K562 (cell line): ENCODE results near the gene R3HDM2. TPM values are rescaled to one million over a fixed set of nuclear protein-coding genes. Genes with fewer than 3 reads are reported as not detected.

Experiments
- BRD9 ChIP-seq: fragments of 450-650 bp; IDR thresholded peaks from 2 replicates; pipeline ENCODE4 v1.6.1; 2018; ENCODE audit warnings: low read depth; ENCODE audit not compliant: partially characterized antibody
- FOXP1 ChIP-seq: sonication (generic); formaldehyde crosslinking; IDR thresholded peaks from 2 replicates; pipeline ENCODE4 v1.8.0; 2022; ENCODE audit warnings: mild to moderate bottlenecking, missing genetic modification reagents
- HCFC1 ChIP-seq: IDR thresholded peaks from 2 replicates; pipeline ENCODE4 v1.6.1; 2012; ENCODE audit warnings: low read depth, low read length, improper control_type of control experiment
- HLTF ChIP-seq: fragments of 450-650 bp; IDR thresholded peaks from 2 replicates; pipeline ENCODE4 v1.6.1; 2016
- JUN ChIP-seq, 2 experiments: sonication (generic) in 1 of 2; formaldehyde crosslinking in 1 of 2; IDR thresholded peaks; 2 replicates each; pipeline versions ENCODE4 v1.6.1 to v1.8.0; 2012 to 2022; ENCODE audit warnings: borderline replicate concordance in 2 of 2, mild to moderate bottlenecking in 2 of 2, improper control_type of control experiment in 1 of 2, low read depth in 1 of 2, low read length in 1 of 2, missing genetic modification reagents in 1 of 2
- MTA2 ChIP-seq: fragments of 450-650 bp; IDR thresholded peaks from 2 replicates; pipeline ENCODE4 v1.6.1; 2016; ENCODE audit warnings: low read depth
- ZBTB40 ChIP-seq, 2 experiments: fragments of 450-650 bp in 1 of 2; sonication (generic) in 1 of 2; formaldehyde crosslinking in 1 of 2; IDR thresholded peaks; 2 replicates each; pipeline versions ENCODE4 v1.7.1 to v1.9.0; 2016 to 2022; ENCODE audit warnings: inconsistent platforms in 1 of 2, mild to moderate bottlenecking in 1 of 2, missing genetic modification reagents in 1 of 2
- ZNF318 ChIP-seq, 2 experiments: fragments of 450-650 bp; IDR thresholded peaks; 2 replicates each; pipeline ENCODE4 v1.6.1; 2016; ENCODE audit warnings: mild to moderate bottlenecking in 2 of 2, borderline replicate concordance in 1 of 2, low read depth in 1 of 2, moderate library complexity in 1 of 2
- polyA plus RNA-seq, 8 experiments: library from polyadenylated mRNA; depleted of rRNA in 4 of 8; stranded (reverse) in 5 of 8; unstranded in 3 of 8; fragments of >200 nt; fragmentation: Nextera tagmentation in 2 of 8; fragmentation: Illumina TruSeq in 1 of 8; extraction: Ambion mirVana in 2 of 8; extraction: Trizol in 1 of 8; gene quantifications; 2 replicates each; pipeline versions ENCODE4 v1.2.1 to v1.2.3, GENCODE V29; 2011 to 2014; ENCODE audit warnings: inconsistent platforms in 1 of 8, missing spikeins in 1 of 8
- total RNA-seq, 7 experiments: library from RNA; depleted of rRNA in 6 of 7; stranded (reverse); fragments of >200 nt in 6 of 7; fragmentation: Illumina TruSeq in 2 of 7; extraction: Trizol in 2 of 7; gene quantifications; 2 replicates each; pipeline versions ENCODE4 v1.2.1 to v1.2.3, GENCODE V29; 2011 to 2021; ENCODE audit warnings: low replicate concordance in 1 of 7

The R3HDM2 gene
- total and polyA plus RNA-seq, 9 of the 15 experiments (the other 6 are each of a cell fraction or from before 2014, with no cell fraction given): 3.3 to 18.8 (median 9.0) TPM

- TF ChIP-seq ZNF318 (IDR thresholded peaks at IDR 0.05; ENCODE audit: borderline replicate concordance in 1 of 2, low read depth in 1 of 2) (0 out of 4 replicates have a peak, but pooled peaks of 1 of the 2 experiments have one; percentile 17), MTA2 (0 out of 2 replicates have a peak, but pooled peaks have one; percentile 13), BRD9 (peak; percentile 79), FOXP1 (CRISPR knock-in tag) (peak; percentile 22; the same call in 1 of the 2 replicates), HLTF (0 out of 2 replicates have a peak, but pooled peaks have one; percentile 19), HCFC1 (peak; percentile 38; the same call in 1 of the 2 replicates), ZBTB40 (IDR thresholded peaks at IDR 0.05) (peak; percentile 51; the same call in 1 of the 2 replicates), ZBTB40 (CRISPR knock-in tag; IDR thresholded peaks at IDR 0.05) (no peak), JUN (IDR thresholded peaks at IDR 0.05; ENCODE audit: borderline replicate concordance, low read depth, low read length) (peak; percentile 6; the same call in 1 of the 2 replicates), JUN (CRISPR knock-in tag; IDR thresholded peaks at IDR 0.05; ENCODE audit: borderline replicate concordance) (no peak)
Measured at GRCh38 chr12:57462251-57462911, 31.5 kb upstream of the R3HDM2 start (continued).
